H7 (cell line): ENCODE data around the gene PPP1R13B. TPM values are rescaled to one million over a fixed set of nuclear protein-coding genes. Genes with fewer than 3 reads are reported as not detected.

Source experiments
- total RNA-seq: library from RNA; depleted of rRNA; stranded (reverse); fragments of >200 nt; shearing (Covaris generic); gene quantifications from 2 replicates; pipeline ENCODE4 v1.2.3, GENCODE V29; 2014; rRNA removed

PPP1R13B gene
- total RNA-seq, 1 experiment from 2014 or later = 2.8 TPM

Other genes starting within 250 kb of the PPP1R13B start
- 123 and 131 TPM in 2 replicates for gene KLC1, start 218.4 kb downstream of the PPP1R13B start, total RNA-seq
- 69.5 and 75.1 TPM in 2 replicates for gene XRCC3, start 132.1 kb downstream of the PPP1R13B start, total RNA-seq
- gene ZFYVE21, start 131.8 kb downstream of the PPP1R13B start, total RNA-seq = 52.8 and 60.9 TPM in 2 replicates
- not detected in 2 replicates for gene TDRD9, start 80.9 kb upstream of the PPP1R13B start, total RNA-seq
- gene RD3L, start 95.0 kb upstream of the PPP1R13B start, total RNA-seq = not detected in 2 replicates
- 0.17 and 2.9 TPM in 2 replicates for gene ASPG, start 238.1 kb upstream of the PPP1R13B start, total RNA-seq